CD1c-positive myeloid dendritic cell (primary cell): Measurements from ENCODE around the gene TM9SF4.
A peak's percentile ranks its signal among the peaks of the same experiment; 100 is the strongest.

Source experiments
- DNase-seq: peaks from one replicate; pipeline ENCODE4 v3.0.0-alpha.2; 2016; ENCODE audit errors: extremely low spot score

The TM9SF4 gene

GRCh38 chr20:32129863-32130262, 20.3 kb downstream of the TM9SF4 start:
- DNase-seq, result no peak

- DNase-seq, result no peak
These were observed 20.8 kb downstream of the TM9SF4 start for GRCh38 chr20:32130352-32130751.

- DNase-seq, result no peak
These were observed 21.5 kb downstream of the TM9SF4 start for GRCh38 chr20:32130965-32131364.

GRCh38 chr20:32132911-32133549, 23.5 kb downstream of the TM9SF4 start:
- no peak for DNase-seq

GRCh38 chr20:32134026-32134425, 24.5 kb downstream of the TM9SF4 start:
- DNase-seq, result no peak

- no peak for DNase-seq
These were observed 26.5 kb downstream of the TM9SF4 start for GRCh38 chr20:32135983-32136515.

GRCh38 chr20:32138921-32139320, 29.4 kb downstream of the TM9SF4 start:
- DNase-seq, result no peak

GRCh38 chr20:32139947-32140346, 30.4 kb downstream of the TM9SF4 start:
- no peak for DNase-seq

GRCh38 chr20:32140603-32141002, 31.1 kb downstream of the TM9SF4 start:
- no peak for DNase-seq

- DNase-seq, result no peak
These were observed 32.0 kb downstream of the TM9SF4 start for GRCh38 chr20:32141465-32141980.

- no peak for DNase-seq
These were observed 32.6 kb downstream of the TM9SF4 start for GRCh38 chr20:32142088-32142487.

GRCh38 chr20:32142991-32143390, 33.5 kb downstream of the TM9SF4 start:
- no peak for DNase-seq

- DNase-seq, result no peak
These were observed 35.6 kb downstream of the TM9SF4 start for GRCh38 chr20:32144898-32145662.

GRCh38 chr20:32149566-32150170, 40.2 kb downstream of the TM9SF4 start:
- no peak for DNase-seq

GRCh38 chr20:32150291-32150848, 40.9 kb downstream of the TM9SF4 start:
- no peak for DNase-seq

- no peak for DNase-seq
These were observed 43.1 kb downstream of the TM9SF4 start for GRCh38 chr20:32152421-32153155.

- DNase-seq, result no peak
These were observed 43.7 kb downstream of the TM9SF4 start for GRCh38 chr20:32153156-32153665.

GRCh38 chr20:32153771-32154170, 44.3 kb downstream of the TM9SF4 start:
- DNase-seq, result no peak

GRCh38 chr20:32155017-32155981, 45.8 kb downstream of the TM9SF4 start:
- DNase-seq, result peak; percentile 97

- DNase-seq, result no peak
These were observed 48.1 kb downstream of the TM9SF4 start for GRCh38 chr20:32157611-32158010.
